ENCODE measurements around the gene SGK2. TPM values are rescaled to one million over a fixed set of nuclear protein-coding genes. Genes with fewer than 3 reads are reported as not detected.
A peak's percentile ranks its signal among the peaks of the same experiment; 100 is the strongest.
"Not testable (repeated sequence)": the region's sequence is repeated elsewhere in the genome, so short reads cannot be mapped to it uniquely, and the experiment has no call there.

Gene SGK2
- total RNA-seq, 1 donor from 2014 or later = 2.8 TPM

DNA sequence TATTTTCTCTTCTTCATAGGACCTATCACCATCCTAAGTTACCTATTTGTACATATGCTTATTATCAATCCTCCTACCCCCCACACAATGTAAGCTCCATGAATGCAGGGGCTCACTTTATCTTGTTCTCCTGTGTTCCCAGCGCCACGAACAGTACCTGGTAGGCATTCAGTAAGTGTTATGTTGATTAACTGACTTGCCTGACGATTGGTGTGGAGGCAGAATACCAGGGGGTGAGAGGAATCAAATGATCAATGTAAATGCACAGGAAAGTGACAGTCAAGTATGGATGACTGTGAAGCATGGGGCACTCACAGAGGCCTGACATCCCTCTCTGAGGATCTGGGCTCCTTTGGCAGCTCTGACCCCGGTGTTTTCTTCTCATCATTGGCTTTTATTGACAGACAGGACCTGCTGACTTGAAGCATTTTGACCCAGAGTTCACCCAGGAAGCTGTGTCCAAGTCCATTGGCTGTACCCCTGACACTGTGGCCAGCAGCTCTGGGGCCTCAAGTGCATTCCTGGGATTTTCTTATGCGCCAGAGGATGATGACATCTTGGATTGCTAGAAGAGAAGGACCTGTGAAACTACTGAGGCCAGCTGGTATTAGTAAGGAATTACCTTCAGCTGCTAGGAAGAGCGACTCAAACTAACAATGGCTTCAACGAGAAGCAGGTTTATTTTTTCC is 25.8 kb downstream of the SGK2 start:
- Histone ChIP-seq H3K27me3 (no peaks in the 10 kb centered on the region), H3K4me2 (no peak overlapping the region), H4K20me1 (ENCODE audit: low read depth) (no peaks in the 10 kb centered on the region), H3K9me3 (ENCODE audit: low read depth) (no peaks in the 10 kb centered on the region), H3K36me3 (no peaks in the 10 kb centered on the region), H2AFZ (replicated peaks) (no peak overlapping the region), H3K9ac (no peak overlapping the region), H3K4me3 (no peak overlapping the region), H3K4me1 (no peaks in the 10 kb centered on the region), H3K79me2 (ENCODE audit: low read depth) (no peaks in the 10 kb centered on the region), H3F3A (ENCODE audit: low read depth) (peaks cover 1% of the 10 kb centered on the region), H3K27ac (no peak overlapping the region)
- Mint-ChIP-seq H3K27me3 (ENCODE audit: insufficient read depth, low read depth) (peaks cover 4% of the 10 kb centered on the region), H3K27ac (no peak overlapping the region), H3K4me3 (no peak overlapping the region), H3K4me1 (no peaks in the 10 kb centered on the region), H3K36me3 (no peaks in the 10 kb centered on the region), H3K9me3 (no peaks in the 10 kb centered on the region)
- TF ChIP-seq EZH2phosphoT487 (IDR thresholded peaks at IDR 0.05) = no peak
- TF ChIP-seq CTCF (IDR thresholded peaks at IDR 0.05) = no peak
- no peak for TF ChIP-seq EZH2 (IDR thresholded peaks at IDR 0.05)
- no peak for DNase-seq (ENCODE audit: low spot score)

DNA sequence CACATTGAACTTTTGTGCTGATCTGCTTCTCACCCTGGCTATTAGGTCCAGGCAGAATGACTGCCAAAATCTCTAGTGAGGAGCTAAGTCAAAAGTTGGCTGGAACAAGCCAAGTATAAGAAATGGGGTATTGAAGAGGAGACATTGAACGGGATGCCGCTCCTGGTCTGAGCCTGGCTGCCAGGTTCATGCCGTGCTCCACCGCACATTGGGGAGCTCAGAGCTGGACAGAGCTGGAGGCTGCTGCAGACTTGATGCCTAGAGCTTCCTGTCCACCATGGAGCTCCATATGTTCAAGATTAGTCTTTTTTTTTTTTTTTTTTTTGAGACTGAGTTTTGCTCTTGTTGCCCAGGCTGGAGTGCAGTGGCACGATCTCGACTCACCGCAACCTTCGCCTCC is 27.8 kb downstream of the SGK2 start:
- H3K27me3 Mint-ChIP-seq (ENCODE audit: insufficient read depth, low read depth) = peaks cover 4% of the 10 kb centered on the region
- peaks cover 2% of the 10 kb centered on the region for H4K20me1 ChIP-seq (ENCODE audit: low read depth)
- H3K4me2 ChIP-seq = no peak overlapping the region
- no peaks in the 10 kb centered on the region for H3K36me3 Mint-ChIP-seq
- H3K36me3 ChIP-seq = no peaks in the 10 kb centered on the region
- TF ChIP-seq EZH2 (IDR thresholded peaks at IDR 0.05) = no peak
- no peak for TF ChIP-seq CTCF (IDR thresholded peaks at IDR 0.05)
- no peak for TF ChIP-seq EZH2phosphoT487 (IDR thresholded peaks at IDR 0.05)
- no peaks in the 10 kb centered on the region for H3K9me3 ChIP-seq (ENCODE audit: low read depth)
- DNase-seq (ENCODE audit: low spot score) = no peak
- no peak overlapping the region for H3K9ac ChIP-seq
- no peak overlapping the region for H3K4me3 Mint-ChIP-seq
- H3K79me2 ChIP-seq (ENCODE audit: low read depth) = peaks cover 8% of the 10 kb centered on the region
- H3K27ac ChIP-seq = no peak overlapping the region
- no peaks in the 10 kb centered on the region for H3K9me3 Mint-ChIP-seq
- H3K27me3 ChIP-seq = no peaks in the 10 kb centered on the region
- no peak overlapping the region for H3K4me3 ChIP-seq
- H3K4me1 Mint-ChIP-seq = peaks cover 14% of the 10 kb centered on the region
- H3K4me1 ChIP-seq = peaks cover 9% of the 10 kb centered on the region
- no peak overlapping the region for H2AFZ ChIP-seq (replicated peaks)
- no peak overlapping the region for H3K27ac Mint-ChIP-seq
- H3F3A ChIP-seq (ENCODE audit: low read depth) = peaks cover 8% of the 10 kb centered on the region

DNA sequence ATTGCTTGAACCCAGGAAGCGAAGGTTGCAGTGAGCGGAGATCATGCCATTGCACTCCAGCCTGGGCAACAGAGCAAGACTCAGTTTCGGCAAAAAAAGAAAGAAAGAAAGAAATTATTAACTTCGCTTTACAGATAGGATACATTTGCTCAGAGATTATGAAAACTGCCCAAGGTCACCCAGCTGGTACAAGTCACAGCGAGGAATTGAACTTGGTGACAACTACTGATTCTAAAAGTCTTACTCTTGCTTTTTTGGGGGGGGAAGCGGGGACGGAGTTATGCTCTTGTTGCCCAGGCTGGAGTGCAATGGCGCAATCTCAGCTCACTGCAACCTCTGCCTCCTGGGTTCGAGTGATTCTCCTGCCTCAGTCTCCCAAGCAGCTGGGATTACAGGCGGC is 29.7 kb downstream of the SGK2 start:
- not testable (repeated sequence) for H2AFZ ChIP-seq (replicated peaks); H3K27me3 Mint-ChIP-seq (ENCODE audit: insufficient read depth, low read depth); DNase-seq (ENCODE audit: low spot score); H4K20me1 ChIP-seq (ENCODE audit: low read depth); H3K27ac ChIP-seq; H3K36me3 ChIP-seq; H3K27ac Mint-ChIP-seq; H3K4me3 ChIP-seq; H3K9me3 ChIP-seq (ENCODE audit: low read depth); H3K9ac ChIP-seq; H3K27me3 ChIP-seq; H3K4me2 ChIP-seq; H3K9me3 Mint-ChIP-seq; H3F3A ChIP-seq (ENCODE audit: low read depth); H3K36me3 Mint-ChIP-seq; H3K4me3 Mint-ChIP-seq
- Histone ChIP-seq H3K4me1 (peaks cover 13% of the 10 kb centered on the region), H3K79me2 (ENCODE audit: low read depth) (peaks cover 27% of the 10 kb centered on the region)
- peaks cover 20% of the 10 kb centered on the region for H3K4me1 Mint-ChIP-seq

DNA sequence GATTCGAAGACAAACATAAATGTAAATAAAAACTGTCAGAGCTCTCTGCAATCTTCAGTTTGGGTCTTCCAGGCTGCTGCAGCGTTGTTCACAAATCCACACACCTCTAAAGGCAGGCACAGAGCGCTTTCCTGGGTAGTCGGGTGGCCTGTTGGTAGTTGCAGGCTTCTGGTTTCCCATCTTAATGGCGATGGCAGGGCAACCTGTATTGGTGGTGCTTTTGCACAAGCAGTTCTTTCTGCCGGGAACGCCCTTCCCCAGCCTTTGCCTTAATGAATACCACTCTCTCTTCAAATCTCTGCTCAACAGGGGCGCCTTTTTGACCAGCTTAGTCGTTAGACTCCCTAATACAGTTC is 31.2 kb downstream of the SGK2 start:
- peaks cover 29% of the 10 kb centered on the region for H3K79me2 ChIP-seq (ENCODE audit: low read depth)
- peak overlapping the region; percentile 99 for H3K27ac Mint-ChIP-seq
- no peaks in the 10 kb centered on the region for H3K9me3 Mint-ChIP-seq
- peaks cover 5% of the 10 kb centered on the region for H3K36me3 ChIP-seq
- peak overlapping the region; percentile 83 for H2AFZ ChIP-seq (replicated peaks)
- no peak for TF ChIP-seq CTCF (IDR thresholded peaks at IDR 0.05)
- no peak for TF ChIP-seq EZH2phosphoT487 (IDR thresholded peaks at IDR 0.05)
- TF ChIP-seq EZH2 (IDR thresholded peaks at IDR 0.05) = no peak
- H3K4me3 Mint-ChIP-seq = peak overlapping the region; percentile 95
- peak overlapping the region; percentile 97 for H3K4me2 ChIP-seq
- no peaks in the 10 kb centered on the region for H3K27me3 Mint-ChIP-seq (ENCODE audit: insufficient read depth, low read depth)
- H3K4me1 ChIP-seq = peaks cover 13% of the 10 kb centered on the region
- H3K36me3 Mint-ChIP-seq = peaks cover 7% of the 10 kb centered on the region
- H3K4me3 ChIP-seq = peak overlapping the region; percentile 68
- peaks cover 20% of the 10 kb centered on the region for H3K4me1 Mint-ChIP-seq
- H3K27me3 ChIP-seq = no peaks in the 10 kb centered on the region
- DNase-seq (ENCODE audit: low spot score) = peak; percentile 67
- peaks cover 8% of the 10 kb centered on the region for H3F3A ChIP-seq (ENCODE audit: low read depth)
- H3K9me3 ChIP-seq (ENCODE audit: low read depth) = no peaks in the 10 kb centered on the region
- peak overlapping the region; percentile 71 for H3K9ac ChIP-seq
- H3K27ac ChIP-seq = no peak overlapping the region
- H4K20me1 ChIP-seq (ENCODE audit: low read depth) = peaks cover 3% of the 10 kb centered on the region
